HK-2 (cell line): ENCODE data around the gene CACNB2.

ENCODE experiments used
- DNase-seq: peaks from one replicate; pipeline ENCODE4 v3.0.0-alpha.2; 2018; ENCODE audit not compliant: unreplicated experiment

CACNB2 gene

GRCh38 chr10:18455086-18455884 is 315.1 kb downstream of the CACNB2 start:
- DNase-seq = no peak

- no peak for DNase-seq
Observed at GRCh38 chr10:18456984-18457383, 316.8 kb downstream of the CACNB2 start.

GRCh38 chr10:18460032-18460431 is 319.8 kb downstream of the CACNB2 start:
- DNase-seq = no peak

GRCh38 chr10:18463673-18464211 is 323.5 kb downstream of the CACNB2 start:
- no peak for DNase-seq

GRCh38 chr10:18469125-18469524 is 328.9 kb downstream of the CACNB2 start:
- no peak for DNase-seq

GRCh38 chr10:18472977-18473376 is 332.8 kb downstream of the CACNB2 start:
- DNase-seq = no peak

GRCh38 chr10:18473424-18474117 is 333.3 kb downstream of the CACNB2 start:
- no peak for DNase-seq

GRCh38 chr10:18474118-18474455 is 333.9 kb downstream of the CACNB2 start:
- no peak for DNase-seq

- DNase-seq = no peak
Observed at GRCh38 chr10:18476076-18476647, 335.9 kb downstream of the CACNB2 start.

GRCh38 chr10:18478354-18478753 is 338.1 kb downstream of the CACNB2 start:
- DNase-seq = no peak

- DNase-seq = no peak
Observed at GRCh38 chr10:18479502-18479901, 339.3 kb downstream of the CACNB2 start.

- DNase-seq = no peak
Observed at GRCh38 chr10:18483516-18484186, 343.4 kb downstream of the CACNB2 start.

- no peak for DNase-seq
Observed at GRCh38 chr10:18486438-18486837, 346.2 kb downstream of the CACNB2 start.

GRCh38 chr10:18490755-18491154 is 350.5 kb downstream of the CACNB2 start:
- no peak for DNase-seq

- no peak for DNase-seq
Observed at GRCh38 chr10:18497806-18498369, 357.7 kb downstream of the CACNB2 start.

- DNase-seq = no peak
Observed at GRCh38 chr10:18498998-18499397, 358.8 kb downstream of the CACNB2 start.

- no peak for DNase-seq
Observed at GRCh38 chr10:18500576-18500975, 360.4 kb downstream of the CACNB2 start.

- peak; percentile 5 for DNase-seq
Observed at GRCh38 chr10:18501198-18501597, 361.0 kb downstream of the CACNB2 start.

- DNase-seq = no peak
Observed at GRCh38 chr10:18501629-18502028, 361.4 kb downstream of the CACNB2 start.

GRCh38 chr10:18504161-18504560 is 363.9 kb downstream of the CACNB2 start:
- DNase-seq = no peak

- DNase-seq = no peak
Observed at GRCh38 chr10:18505456-18506118, 365.4 kb downstream of the CACNB2 start.
